ENCODE data around the gene DIPK1A.

DIPK1A gene

DNA sequence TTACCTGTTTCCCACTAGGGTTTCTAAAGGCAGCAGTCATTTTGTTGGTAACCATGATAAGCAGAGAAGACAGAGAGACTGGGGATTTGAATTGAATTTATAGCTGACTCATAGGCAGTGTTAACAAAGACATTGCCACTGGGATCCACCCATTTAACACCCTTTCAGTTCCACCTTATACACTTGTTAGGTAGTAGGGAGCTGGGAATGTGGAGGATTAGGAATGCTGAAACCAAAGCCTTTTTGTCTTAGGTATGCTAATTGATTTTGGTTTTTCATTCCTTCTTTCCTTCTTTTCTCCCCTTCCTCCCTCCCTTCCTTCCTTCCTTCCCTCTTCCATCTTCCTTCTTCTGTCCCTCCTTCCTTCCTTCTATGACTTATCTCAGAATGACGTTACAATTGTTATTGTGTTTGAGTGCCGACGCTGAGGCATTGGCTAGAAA, 168.9 kb downstream of the DIPK1A start:
- Histone ChIP-seq H3K4me3 (ENCODE audit: insufficient read length, low read depth) (no peak overlapping the region), H3K27me3 (ENCODE audit: insufficient read depth, insufficient read length) (no peaks in the 10 kb centered on the region), H3K4me1 (ENCODE audit: insufficient read depth, insufficient read length) (no peaks in the 10 kb centered on the region), H3K9ac (ENCODE audit: insufficient read length, low read depth) (no peak overlapping the region), H3K36me3 (ENCODE audit: insufficient read depth, insufficient read length, low read length) (no peaks in the 10 kb centered on the region), H3K9me3 (ENCODE audit: insufficient read depth, low read length) (no peaks in the 10 kb centered on the region)
- peak; percentile 63 for DNase-seq (ENCODE audit: low read depth, low spot score)
- no peak for TF ChIP-seq SUZ12 (IDR thresholded peaks at IDR 0.05; ENCODE audit: extremely low read depth, insufficient read depth, insufficient read length)
- TF ChIP-seq YY1 (IDR thresholded peaks at IDR 0.05; ENCODE audit: insufficient read depth, insufficient read length): no peak
- TF ChIP-seq ZNF274 (IDR thresholded peaks at IDR 0.05; ENCODE audit: low read depth, low read length): no peak
